T-helper 9 cell (primary cell): ENCODE results near the gene GRM2.
A peak's percentile ranks its signal among the peaks of the same experiment; 100 is the strongest.

Source experiments
- DNase-seq: peaks from one replicate; pipeline ENCODE4 v3.0.0-alpha.2; 2020

GRM2 gene

DNA sequence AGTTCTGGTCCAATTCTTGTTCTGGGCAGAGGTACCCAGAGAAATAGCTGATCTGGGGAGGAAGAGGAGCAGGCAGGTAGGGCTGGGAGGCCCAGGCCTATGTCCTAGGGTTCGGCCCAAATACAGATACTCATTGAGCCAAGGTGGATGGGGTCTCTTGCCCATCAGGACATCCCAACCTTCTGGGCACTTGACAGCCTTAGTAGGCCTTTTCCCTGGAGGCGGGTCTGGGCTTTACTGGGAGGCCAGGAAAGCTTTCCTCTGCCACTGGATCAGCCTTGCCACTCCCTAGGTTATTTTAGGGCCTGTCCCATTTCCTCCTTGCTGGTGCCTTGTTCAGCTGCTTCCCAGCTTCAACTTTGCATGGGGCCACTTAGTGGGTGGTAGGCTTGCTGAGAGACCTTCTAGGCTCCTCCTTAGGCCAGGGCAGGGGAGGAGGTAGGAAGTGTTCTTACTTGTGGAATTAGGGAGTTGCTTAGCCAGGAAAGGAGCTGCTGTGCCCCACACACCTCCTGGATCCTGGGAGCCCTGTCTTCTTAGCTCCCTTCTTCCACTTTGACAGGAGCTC, 26.1 kb upstream of the GRM2 start:
- no peak for DNase-seq

DNA sequence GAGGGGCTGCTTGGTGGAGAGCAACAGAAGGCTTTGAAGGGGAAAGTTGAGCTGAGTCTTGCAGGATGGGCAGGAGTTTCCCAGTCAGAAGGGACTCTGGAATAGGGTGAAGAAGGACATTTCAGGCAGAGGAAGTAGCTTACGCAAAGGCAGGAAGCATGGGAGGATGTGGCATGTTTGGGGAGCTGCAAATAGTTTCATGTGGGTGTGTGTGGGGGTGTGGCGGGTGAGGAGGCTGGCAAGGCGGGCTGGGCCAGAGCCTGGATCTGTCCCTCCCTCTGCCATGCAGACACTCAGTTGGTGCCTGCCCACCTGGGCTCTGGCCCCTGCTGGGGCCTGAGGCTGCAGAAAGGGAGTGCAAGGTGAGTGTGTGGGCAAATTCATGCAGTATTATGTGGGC, 25.4 kb upstream of the GRM2 start:
- peak; percentile 37 for DNase-seq

DNA sequence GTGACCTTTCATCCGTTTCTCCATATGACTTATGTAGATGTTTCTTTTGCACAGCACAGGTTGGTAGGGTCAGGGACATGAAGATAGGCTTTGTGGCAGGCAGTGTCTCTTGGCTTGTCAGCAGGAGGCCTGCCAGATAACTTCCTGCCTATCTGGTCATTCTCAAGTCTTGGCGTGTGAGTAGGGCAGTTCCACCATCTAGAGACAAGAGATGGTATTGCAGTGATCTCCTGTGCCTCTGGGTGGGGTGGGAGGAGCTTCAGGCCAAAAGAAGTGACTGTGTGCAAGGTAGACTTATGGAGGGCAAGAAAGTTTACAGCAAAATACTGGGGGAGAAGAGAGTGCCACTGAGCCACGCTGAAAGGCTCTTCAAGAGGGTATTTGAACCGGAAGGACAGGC, 24.8 kb upstream of the GRM2 start:
- DNase-seq, result peak; percentile 54

DNA sequence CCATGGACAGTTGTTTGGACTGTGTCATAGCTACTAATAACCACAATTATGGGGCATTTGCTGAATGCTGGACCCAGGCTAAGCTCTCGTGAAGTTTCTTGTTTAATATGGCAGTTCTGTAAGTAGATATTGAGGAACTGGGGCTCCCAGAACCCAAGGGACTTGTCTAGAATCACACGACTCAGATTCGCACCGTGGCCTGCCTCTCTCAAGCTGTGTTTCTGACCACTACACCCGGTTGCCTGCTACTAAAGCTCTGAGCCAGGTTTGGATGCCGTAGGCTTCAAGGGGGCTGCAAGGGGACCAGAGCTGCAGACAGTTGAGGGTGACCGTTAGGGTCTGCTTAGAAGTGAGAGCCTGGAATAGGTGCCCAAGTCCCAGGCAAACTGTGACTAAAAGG, 24.3 kb upstream of the GRM2 start:
- no peak for DNase-seq

DNA sequence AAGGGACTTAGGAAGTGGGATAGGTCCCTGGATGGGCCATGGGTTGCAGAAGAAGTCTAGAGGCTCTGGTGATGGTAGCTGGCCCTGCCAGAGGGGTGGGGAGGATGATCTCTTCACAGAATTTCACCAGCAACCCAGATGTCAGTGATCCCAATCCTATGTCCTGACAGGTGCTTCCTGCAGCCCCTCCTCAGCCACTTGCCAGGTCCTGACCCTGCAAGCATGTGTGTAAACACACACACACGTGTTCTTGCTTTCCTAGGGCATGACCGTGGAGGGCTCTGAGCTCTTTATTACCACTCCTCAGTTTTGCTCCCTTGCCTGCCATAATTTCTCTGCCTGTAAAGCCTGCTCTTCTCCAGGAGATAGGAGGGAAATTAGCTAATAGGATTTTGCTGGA, 23.3 kb upstream of the GRM2 start:
- no peak for DNase-seq

DNA sequence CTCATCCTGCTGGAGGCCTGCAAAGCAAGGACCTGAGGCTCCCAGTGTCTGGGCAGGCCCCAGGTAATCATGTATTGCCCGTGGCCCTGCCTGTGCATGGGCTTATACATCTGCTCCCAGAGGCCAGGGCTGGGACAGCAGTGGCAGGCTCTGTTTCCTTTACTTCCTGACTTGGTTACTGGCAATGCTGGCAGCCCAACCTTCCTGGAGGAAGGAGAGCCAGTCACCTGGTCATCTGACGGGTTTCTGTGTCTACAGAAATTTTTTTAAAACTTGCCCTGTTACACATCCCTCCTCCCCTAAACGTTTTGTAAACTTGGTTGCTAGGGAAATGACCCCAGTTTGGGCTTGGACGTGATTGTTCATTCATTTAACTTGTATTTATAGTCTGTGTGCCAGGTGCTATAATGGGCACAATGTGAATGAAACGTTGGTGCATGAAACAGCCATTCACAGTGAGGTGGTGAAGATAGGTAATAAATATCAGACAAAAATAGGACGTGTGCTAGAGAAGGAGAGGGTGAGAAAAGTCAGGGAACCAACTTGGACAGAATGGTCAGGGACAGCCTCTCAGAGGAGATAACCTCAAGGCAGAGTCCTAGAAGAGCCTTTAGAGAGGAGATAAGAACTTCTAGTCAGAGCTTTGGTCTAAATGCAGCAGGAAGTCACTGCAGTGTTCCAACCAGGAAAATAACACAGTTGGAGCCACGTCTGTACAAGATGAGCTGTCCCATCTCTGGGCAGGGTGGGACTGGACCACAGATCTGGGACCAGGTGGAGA, 21.7 kb upstream of the GRM2 start:
- DNase-seq, result no peak

DNA sequence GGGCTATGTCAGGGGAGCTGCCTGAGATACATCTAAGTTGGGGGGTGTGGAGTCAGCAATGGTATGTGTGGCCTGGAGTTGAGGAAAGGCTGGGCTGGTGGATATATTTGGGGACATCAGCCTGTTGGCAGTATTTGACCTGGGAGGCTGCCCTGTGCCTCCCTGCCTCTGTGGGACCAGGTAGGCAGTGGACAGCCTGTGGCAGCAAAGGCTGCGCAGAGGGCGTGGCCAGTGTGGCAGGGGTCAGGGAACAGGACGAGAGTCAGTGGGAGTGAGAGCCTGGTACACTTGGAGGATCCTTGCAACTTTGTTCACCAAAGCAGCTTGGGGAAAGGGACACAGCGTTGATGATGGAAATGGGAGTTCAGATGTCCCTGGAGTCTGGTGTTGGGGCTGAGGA, 20.8 kb upstream of the GRM2 start:
- no peak for DNase-seq

DNA sequence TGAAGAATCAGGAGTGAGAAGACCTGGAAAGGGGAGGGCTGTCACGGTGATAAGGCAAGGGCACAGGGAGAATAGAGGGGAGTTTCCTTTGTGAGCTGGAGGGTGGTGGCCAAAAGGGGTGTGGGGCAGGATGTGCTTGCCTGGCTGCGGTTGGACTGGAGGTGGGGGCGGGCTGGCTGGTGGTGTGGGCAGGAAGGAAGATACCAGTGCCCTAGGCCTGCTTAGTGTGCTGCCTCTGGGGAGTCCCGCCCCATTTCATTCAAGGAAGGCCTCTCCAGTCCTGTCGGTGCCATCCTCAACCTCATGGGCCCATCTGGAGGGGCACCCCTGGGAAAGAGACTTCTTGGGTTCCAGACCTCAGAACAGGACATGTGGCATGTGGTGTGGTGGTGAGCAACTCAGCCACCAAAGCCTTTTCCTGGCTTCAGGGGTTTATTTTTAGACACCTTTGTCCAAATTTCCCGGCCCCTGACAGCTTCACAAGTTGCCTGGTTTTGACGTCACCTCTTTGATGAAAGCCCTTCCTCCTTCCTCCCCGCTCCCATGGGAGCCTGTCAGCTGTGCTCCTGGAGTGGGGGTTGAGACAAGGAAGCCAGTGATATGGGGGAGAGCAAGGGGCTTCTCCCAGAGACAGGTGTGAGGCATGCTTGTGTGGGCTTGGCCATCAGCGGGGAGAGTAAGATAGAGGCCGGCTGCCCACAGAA, 20.2 kb upstream of the GRM2 start:
- DNase-seq, result peak; percentile 77

DNA sequence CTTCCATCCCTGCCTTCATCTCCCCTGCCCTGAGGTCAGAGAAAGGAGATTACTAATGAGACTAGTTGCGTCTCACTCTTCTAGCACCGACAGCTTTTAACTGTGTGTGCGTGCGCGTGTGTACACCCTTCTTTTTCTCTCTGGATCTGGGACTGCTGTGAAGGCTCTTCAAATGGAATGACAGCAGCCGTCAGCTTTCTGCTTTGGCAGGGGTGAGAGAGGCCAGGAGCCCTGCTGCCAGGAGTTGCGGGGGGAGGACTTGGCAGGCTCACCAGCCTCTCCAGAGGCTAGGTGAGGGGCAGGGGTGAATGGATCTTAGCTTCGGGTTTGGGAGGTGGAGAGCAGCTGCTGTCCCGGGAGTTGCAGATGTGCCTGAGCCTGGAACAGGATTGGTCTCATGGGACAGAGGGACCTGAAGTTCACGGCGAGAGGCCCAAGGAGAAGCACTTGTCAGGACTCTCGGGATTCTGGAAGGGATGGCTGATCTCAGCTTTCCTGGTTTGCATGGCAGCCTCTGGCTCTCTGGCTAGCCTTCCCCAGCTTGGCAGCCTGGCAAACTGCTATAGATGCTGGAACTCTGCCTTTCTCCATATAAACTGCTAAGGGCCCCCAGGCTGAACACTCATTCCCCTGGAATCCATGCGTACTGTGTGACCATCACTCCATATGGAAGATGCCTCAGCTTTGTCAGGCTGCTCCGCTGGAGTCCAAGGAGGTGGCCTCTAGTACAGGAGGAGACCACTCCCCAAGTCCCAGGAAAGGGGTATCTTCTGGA, 19.2 kb upstream of the GRM2 start:
- DNase-seq, result no peak

DNA sequence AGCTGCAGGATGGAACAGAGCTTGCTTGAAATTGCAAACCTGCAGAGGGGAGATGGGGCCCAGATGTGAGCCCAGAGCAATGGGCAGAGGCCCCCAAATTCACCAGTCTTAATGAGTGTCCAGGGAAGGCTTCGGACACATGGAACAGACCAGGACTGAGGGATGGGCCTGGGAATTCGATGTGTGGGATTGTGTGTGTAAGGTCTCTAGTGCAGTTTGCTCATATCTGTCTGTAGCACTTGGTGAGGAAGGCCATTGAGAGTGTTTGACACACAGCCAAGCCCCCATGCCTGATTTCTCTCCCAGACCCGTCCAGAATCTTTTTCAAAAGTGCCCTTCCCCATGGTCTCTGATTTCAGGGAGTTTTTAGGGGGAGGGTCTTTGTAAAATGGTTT, 18.7 kb upstream of the GRM2 start:
- no peak for DNase-seq

DNA sequence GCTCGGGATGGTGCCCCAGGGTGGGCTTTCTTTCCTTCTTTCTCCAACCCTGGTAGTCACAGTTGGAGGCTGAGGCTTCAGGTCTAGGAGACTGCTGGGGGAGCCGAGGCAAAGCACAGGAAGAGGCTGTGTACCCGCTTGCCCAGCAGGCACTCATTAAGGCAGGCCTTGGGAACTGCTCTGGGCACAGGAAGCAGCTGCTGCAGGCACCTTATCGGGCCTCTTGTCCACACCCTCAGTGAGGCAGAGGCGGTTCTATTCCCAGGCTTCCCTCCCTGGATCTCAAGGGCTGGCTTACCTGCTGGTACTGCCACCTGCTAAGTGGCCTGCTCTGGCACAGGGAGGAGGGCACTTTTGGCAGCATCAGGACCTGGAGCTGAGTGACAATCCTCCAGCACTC, 15.8 kb upstream of the GRM2 start:
- no peak for DNase-seq

DNA sequence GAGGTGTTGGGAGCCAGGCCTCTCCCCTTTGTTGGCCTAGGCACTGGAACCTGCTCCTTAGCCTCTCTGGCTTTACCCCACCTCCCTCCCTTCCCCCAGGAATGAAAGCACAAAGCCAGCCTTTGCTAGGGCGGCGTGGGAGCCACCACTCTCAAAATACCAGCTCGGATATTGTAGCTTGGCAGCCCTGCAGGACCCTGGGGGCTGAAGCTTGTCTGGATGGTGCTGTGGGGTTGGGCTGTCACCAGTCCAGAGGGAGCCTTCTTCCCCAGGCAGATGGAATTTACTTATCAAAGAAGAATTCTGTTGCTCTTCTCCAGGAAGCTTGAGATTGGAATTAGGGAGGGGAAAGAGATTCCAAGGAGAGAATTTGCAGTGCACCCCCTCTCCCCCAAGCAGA, 14.9 kb upstream of the GRM2 start:
- DNase-seq, result no peak

DNA sequence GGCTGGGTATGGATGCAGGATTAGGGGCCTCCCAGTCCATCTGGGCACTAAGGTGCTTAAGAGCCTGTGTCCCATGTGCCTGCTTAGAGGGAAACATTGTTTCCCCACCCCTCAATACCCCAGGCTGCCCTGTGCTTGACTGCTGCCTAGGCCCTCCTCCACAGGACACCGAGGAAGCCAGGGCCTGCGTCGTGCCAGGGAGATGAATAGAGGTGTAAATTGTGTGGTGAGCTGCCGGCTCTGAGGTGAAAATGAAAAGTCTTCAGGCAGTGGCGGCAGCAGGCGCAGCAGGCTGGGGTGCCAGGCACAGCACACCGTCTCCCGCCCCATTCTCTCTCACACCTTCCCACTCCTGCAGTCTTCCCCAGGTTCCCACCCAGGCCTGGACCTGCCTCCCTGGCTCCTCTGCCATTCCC, 13.9 kb upstream of the GRM2 start:
- DNase-seq, result no peak

DNA sequence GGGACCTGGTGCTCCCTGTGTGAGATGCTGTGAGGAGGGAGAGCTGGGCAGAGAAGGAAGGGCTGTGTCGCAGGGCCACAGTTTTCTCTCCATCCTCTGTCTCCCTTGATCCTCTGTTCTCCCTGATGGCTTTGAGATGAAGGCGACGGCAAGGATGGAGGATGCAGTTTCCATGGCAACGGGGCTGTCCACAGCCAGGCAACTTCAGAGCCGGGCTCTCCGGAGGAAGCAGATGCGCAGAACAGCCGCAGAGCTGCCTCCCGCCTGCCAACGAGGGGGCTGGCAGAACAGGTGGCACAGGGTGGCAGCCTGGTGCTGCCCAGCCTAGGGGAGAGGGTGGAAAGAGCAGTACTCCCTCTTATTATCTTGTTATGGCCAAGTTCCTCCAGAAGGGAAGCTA, 9.9 kb upstream of the GRM2 start:
- DNase-seq, result no peak

DNA sequence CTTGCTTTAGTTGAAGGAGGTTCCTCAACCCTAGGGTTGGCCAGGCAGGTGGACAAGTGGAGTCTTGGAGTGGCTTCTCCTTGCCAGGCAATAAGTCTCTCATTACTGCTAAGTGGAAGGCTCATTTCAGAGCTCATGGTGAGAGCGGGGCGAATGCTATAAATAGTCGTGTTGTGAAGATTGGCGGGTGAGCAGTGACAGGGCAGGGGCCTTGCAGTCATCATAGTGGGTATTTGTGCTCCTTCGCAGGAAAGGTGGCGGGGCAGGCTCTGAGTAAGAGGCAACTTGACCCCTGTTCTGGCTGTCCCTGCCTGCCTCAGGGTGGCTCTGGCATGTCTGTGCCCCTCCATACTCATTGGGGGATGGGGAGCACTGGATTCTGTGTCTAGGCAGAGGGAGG, 8.7 kb upstream of the GRM2 start:
- DNase-seq, result no peak

DNA sequence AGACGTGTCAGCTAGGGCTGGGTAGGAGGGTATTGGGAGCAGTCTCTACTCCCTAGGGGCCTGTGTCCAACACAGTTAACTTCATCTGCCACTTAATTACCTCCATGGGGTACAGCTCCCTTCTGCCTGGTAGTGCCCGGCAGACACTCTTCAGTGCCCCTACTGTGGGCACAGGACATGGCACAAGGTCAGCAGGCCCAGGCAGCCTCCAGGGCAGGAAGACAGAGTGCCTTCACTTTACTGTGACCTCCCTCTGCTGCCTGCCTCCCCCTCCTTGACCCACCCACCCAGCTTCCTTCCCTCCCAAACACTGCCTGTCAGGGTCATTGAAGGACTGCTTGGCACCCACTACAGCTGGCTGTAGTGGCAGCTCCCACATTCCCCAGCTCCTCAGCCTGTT, 6.5 kb upstream of the GRM2 start:
- no peak for DNase-seq

DNA sequence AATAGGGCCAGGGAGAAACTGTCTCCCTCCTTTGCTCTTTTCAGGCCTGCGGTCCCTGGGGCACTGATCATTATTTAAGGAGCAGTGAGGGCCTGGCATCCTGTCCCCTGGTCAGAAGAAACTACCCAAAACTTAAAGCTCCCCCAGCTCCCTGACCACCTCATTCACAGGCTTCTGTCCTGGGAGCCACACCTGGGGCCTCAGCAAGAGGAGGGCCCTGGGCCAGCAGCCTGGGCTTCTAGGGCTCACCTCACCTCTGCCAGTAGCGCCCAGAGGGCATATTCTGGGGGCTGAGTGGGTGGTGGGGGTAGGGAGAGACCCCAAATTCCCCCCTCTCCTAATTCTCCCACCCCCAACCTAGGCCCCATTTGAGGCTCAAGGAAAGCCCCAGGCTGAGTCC, 4.7 kb upstream of the GRM2 start:
- no peak for DNase-seq

DNA sequence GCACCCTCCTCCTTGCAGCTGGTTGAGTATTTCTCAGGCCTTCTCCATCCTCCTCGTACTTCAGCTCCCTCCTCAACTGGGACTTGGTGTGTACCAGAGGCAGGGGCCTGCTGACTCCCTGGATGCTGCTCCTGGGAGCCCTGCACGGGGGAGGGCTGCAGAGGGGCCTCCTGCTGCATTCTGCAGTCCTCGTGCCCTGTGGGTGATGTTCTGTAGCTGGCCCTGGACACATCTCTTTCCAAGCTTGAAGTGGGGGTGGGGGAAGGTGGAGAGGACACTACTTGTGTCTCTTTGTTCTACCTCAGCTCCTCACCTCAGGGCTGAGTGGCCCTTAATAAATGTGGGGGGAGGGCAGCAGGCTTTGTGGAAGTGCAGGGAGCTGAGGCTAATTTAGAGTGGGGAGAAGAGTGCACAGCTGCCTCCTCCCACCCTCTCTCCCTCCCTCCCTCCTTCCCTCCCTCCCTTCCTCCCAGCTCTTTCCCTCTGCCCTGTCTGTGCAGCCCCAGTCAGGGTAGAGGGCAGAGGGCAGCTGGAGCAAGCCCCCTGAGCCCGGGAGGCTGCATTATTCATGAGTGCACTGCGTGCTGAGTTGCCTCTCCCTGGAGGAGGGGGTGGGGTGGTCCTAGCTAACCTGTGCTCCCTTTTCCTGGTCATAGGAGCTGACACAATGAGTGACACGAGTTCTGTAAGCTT, 3.7 kb upstream of the GRM2 start:
- DNase-seq, result no peak

DNA sequence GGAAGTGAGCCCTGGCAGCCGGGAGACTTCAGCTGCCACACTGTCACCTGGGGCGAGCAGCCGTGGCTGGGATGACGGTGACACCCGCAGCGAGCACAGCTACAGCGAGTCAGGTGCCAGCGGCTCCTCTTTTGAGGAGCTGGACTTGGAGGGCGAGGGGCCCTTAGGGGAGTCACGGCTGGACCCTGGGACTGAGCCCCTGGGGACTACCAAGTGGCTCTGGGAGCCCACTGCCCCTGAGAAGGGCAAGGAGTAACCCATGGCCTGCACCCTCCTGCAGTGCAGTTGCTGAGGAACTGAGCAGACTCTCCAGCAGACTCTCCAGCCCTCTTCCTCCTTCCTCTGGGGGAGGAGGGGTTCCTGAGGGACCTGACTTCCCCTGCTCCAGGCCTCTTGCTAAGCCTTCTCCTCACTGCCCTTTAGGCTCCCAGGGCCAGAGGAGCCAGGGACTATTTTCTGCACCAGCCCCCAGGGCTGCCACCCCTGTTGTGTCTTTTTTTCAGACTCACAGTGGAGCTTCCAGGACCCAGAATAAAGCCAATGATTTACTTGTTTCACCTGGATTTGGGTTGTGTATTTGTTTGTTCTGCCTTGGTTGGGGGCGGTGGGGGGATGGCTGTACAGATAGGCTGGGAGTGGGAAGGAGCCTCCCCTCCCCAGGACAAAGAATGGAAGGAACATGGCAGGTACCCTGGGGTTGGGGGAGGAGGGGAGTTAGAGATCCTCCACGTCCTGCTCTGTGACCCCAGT, 2.9 kb upstream of the GRM2 start:
- no peak for DNase-seq

DNA sequence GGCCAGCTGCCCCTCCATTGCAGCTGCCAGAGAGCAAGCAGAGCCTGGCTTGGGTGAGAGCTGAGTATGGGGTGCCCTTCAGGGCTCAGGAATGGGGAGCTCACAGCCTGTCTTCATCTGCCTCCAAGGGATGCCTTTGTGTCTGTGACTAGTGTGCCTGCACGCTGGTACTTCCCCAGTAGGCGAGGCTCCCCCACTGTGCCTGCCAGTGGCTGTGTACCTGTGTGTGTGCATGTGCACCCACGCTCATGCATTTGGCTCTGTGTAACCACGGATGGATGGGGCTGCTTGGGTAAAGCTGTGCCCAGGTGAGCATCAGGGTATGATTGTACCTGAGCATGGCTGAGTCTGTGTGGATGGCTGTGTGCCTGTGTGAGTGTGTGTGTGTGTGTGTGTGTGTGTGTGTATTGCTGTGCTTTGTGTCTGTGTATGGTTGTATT, 2.3 kb upstream of the GRM2 start:
- no peak for DNase-seq

DNA sequence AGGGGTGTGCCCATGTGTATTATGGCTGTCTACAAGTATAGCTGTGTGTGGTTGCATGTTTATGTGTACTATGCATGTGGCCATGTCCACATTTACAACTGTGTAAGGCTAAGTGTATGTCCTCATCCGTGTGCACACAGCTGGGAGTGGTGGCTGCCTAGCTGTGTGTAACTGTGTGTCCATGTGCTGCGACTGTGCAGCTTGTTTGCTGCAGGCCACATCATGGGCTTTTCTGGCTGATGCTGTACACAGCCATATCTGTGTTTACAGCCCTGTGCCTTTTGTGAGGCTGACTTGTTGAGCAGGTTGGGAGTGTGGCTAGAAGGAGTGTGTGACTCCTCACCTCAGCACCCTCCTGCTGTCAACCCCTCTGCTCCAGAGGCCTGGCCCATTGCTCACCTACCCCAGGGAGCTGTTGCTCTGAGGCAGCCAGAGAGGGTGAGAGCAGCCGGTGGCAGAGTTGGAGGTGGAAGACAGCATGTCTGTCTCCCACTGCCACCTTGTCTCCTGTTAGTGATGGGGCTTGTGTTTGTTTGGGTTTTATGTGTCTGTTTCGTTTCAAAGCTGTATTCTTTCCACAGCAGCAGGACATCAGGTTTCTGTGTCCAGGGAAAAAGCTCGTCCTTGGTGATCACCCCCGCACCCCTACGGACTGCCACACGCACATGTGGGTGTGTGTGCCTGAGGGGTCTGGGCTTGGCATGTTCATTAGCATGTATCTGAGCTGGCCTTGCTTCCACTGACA, 1.4 kb upstream of the GRM2 start:
- DNase-seq, result no peak
